Activated naive CD4-positive, alpha-beta T cell treated with anti-CD3 and anti-CD28 coated beads, Interleukin-2, amount 50 U/mL, for 72 hours (primary cell): ENCODE data around the gene ADAM17. TPM values are rescaled to one million over a fixed set of nuclear protein-coding genes. Genes with fewer than 3 reads are reported as not detected.
A peak's percentile ranks its signal among the peaks of the same experiment; 100 is the strongest.
"Not testable (repeated sequence)": the region's sequence is repeated elsewhere in the genome, so short reads cannot be mapped to it uniquely, and the experiment has no call there.

Source experiments
- ATAC-seq, 2 donors: fragments of 150-1000 bp; cut with Tn5 transposase; 2 replicates each; pipeline ENCODE4 v1.10.0; 2021; ENCODE audit warnings: mild to moderate bottlenecking in 2 of 2, moderate library complexity in 2 of 2
- DNase-seq, 2 donors: peaks; one replicate each; pipeline ENCODE4 v3.0.0; 2021 to 2022; ENCODE audit warnings: low spot score in 2 of 2
- H3K27ac Mint-ChIP-seq, 2 donors: one replicate each; pipeline ENCODE4 v1.8.0; 2022; ENCODE audit warnings: mild to moderate bottlenecking in 2 of 2, mixed read lengths in 2 of 2
- H3K36me3 Mint-ChIP-seq, 2 donors: one replicate each; pipeline ENCODE4 v1.8.0; 2022; ENCODE audit warnings: mixed read lengths in 2 of 2
- H3K9me3 Mint-ChIP-seq, 2 donors: one replicate each; pipeline ENCODE4 v1.8.0; 2022; ENCODE audit warnings: mixed read lengths in 2 of 2
- total RNA-seq, 2 donors: library from RNA; stranded (reverse); gene quantifications; one replicate each; pipeline ENCODE4 v1.2.3, GENCODE V29; 2022

Gene ADAM17
- total RNA-seq, 2 donors from 2014 or later: 14.4 to 36.5 TPM

GRCh38 chr2:9574331-9574730, 18.7 kb upstream of the ADAM17 start:
- H3K9me3 Mint-ChIP-seq: no peaks in the 10 kb centered on the region
- H3K36me3 Mint-ChIP-seq: no peaks in the 10 kb centered on the region
- ATAC-seq: no peak

DNA sequence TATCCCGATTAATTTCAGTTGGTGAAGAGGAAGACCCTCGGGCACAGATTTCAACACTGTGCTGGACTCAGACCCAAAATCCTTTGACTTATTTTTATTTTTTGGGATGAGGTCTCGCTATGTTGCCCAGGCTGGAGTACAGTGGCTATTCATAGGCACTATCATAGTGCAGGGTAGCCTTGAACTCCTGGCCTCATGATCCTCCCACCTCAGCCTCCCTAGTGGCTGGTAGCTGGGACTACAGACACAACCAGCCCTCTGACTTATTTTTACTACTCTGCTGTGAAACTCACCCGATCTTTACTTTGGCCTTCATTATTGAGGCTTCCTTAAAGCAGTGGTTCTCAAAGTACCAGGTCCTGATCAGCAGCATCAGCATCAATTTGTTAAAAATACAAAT, 18.2 kb upstream of the ADAM17 start:
- DNase-seq (no peak), ATAC-seq (peak in 1 of 2 donors; percentile 42)
- H3K36me3 Mint-ChIP-seq: no peaks in the 10 kb centered on the region
- no peaks in the 10 kb centered on the region for H3K9me3 Mint-ChIP-seq
- no peak overlapping the region for H3K27ac Mint-ChIP-seq

More at GRCh38 chr2:9574331-9574730, 18.7 kb upstream of the ADAM17 start:
- no peak overlapping the region for H3K27ac Mint-ChIP-seq
- DNase-seq: no peak

GRCh38 chr2:9573013-9573720, 17.5 kb upstream of the ADAM17 start:
- no peak overlapping the region for H3K27ac Mint-ChIP-seq
- ATAC-seq (peak; percentile 10 to 90), DNase-seq (no peak)
- H3K9me3 Mint-ChIP-seq: no peaks in the 10 kb centered on the region
- H3K36me3 Mint-ChIP-seq: no peaks in the 10 kb centered on the region

DNA sequence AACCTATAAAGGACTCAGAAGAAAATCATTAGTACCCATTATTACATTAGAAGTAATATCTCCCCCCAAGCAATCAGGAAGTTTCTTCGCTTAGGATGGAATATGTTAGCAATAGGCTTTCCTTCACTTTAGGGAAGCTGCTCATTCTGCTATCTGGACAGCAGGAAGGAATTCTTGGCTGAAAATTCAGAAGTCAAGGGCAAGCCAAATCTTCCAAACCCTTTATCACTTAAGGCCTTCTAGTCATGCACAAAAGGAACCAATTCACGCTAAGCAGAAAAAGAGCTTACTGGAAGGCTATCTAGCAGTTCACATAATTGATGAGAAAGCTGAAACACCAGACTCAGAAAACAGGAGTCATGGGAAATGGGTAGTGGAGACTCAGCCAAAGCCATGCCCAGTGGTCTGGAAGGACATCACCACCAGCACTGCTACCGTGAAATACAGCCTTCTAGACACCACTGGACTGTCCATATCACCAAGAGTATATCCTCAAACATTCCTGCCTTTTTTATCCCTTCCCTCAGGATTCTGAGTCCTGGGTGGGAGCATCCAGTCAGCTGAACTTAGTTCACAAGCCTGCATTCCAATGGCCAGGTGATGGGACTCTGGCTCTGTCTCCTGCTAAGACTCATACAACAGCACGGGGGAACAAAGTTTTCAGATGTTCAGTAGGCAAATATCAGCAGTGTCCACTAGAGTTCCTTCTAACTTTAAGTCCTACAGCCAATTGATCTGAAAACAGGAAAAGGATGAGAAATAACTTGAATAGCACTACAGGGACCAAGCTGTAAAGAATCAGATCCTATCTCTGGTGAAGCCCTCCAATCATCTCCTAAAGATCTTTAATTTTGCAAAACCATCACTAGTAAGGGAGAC, 14.8 kb upstream of the ADAM17 start:
- no peaks in the 10 kb centered on the region for H3K9me3 Mint-ChIP-seq
- no peak for ATAC-seq

GRCh38 chr2:9565436-9566153, 10.0 kb upstream of the ADAM17 start:
- H3K36me3 Mint-ChIP-seq: no peaks in the 10 kb centered on the region

More for the DNA sequence above, 14.8 kb upstream of the ADAM17 start:
- DNase-seq: no peak
- H3K36me3 Mint-ChIP-seq: no peaks in the 10 kb centered on the region
- H3K27ac Mint-ChIP-seq: peak overlapping the region in 1 of 2 donors; percentile 41

DNA sequence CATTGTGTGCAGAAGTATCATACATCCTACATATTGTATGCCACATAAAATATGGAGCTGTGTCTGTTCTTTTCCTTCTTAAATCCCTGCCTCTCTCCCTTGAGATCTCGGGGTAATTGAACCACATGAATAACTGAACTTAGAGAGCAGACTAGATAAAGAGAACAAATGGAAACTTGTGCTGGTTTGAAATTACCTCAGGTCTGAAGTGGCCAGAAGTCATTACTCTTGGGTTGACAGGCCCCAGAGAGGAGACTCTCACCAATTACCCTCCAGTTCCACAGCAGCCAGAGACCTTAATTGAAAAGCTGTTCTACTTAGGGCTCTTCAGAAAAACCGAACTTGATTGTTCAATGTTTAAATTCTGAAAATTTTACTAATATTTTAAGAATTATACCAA, 5.0 kb upstream of the ADAM17 start:
- no peaks in the 10 kb centered on the region for H3K9me3 Mint-ChIP-seq
- DNase-seq: no peak
- no peak for ATAC-seq
- no peak overlapping the region for H3K27ac Mint-ChIP-seq
- peaks cover 4 to 13% of the 10 kb centered on the region in 2 donors for H3K36me3 Mint-ChIP-seq

More at GRCh38 chr2:9565436-9566153, 10.0 kb upstream of the ADAM17 start:
- H3K9me3 Mint-ChIP-seq: no peaks in the 10 kb centered on the region
- ATAC-seq (peak in 1 of 2 donors; percentile 40), DNase-seq (no peak)
- no peak overlapping the region for H3K27ac Mint-ChIP-seq

DNA sequence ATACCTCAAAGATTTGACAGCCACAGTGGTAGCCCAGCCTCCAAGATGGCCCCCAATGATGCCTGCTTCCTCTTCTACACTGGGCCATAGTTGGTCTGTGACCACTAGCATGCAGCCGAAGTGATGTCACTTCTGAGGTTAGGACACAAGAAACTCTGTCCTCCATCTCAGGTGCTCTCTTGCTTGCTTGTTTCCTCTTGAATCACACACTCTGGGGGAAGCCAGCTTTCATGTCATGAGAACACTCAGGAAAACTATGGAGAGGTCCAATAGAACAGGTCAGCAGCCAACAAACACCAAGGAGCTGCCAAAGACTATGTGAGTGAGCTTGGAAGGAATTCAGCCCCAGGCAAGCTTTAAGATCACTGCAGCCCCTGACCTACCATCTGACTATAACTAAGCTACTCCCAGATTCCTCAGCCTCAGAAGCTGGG, 3.3 kb upstream of the ADAM17 start:
- no peak for ATAC-seq
- no peak overlapping the region for H3K27ac Mint-ChIP-seq
- no peaks in the 10 kb centered on the region for H3K9me3 Mint-ChIP-seq

DNA sequence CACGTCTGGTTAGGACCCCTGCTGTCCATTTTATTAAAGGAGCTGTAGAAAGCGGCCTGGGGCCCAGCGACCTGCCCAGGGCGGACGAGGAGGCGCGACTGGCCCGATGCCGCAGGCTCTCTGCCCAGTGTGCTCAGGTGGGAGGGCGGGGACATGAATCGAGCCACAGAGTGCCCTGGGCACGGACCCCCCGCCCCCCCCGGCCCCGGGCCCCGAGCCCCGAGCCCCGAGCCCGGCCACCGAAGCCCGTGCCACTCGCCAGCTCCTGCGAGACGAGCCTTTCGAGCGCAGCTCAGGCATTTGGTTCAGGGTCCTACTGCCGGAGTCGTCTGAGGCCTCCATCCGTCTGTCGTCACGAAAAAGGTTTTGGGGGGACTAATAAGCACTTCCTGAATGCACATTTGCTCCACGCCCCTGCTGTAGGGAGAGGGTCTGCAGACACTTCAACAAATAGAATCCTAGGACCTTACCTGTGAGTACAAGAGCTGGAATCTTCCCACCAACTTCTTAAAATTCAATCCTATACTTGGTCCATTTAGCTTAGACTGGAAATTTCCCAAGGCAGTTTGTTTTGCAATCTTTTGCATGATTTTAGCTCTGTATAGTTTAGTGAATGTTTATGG, 602 bp upstream of the ADAM17 start:
- Mint-ChIP-seq H3K36me3 (peaks cover 13 to 15% of the 10 kb centered on the region in 2 donors), H3K9me3 (no peaks in the 10 kb centered on the region), H3K27ac (peak overlapping the region; percentile 96)
- peak in 1 of 2 donors; percentile 11 for ATAC-seq
- peak in 1 of 2 donors; percentile 26 for DNase-seq

More for the DNA sequence above, 3.3 kb upstream of the ADAM17 start:
- DNase-seq: no peak
- H3K36me3 Mint-ChIP-seq: peaks cover 13 to 15% of the 10 kb centered on the region in 2 donors

- H3K36me3 Mint-ChIP-seq: peaks cover 13 to 15% of the 10 kb centered on the region in 2 donors
- peak in 1 of 2 donors; percentile 17 for DNase-seq
- H3K27ac Mint-ChIP-seq: peak overlapping the region; percentile 96 to 98
- ATAC-seq: no peak
- H3K9me3 Mint-ChIP-seq: no peaks in the 10 kb centered on the region
Measured at GRCh38 chr2:9554921-9555296, 721 bp downstream of the ADAM17 start.

DNA sequence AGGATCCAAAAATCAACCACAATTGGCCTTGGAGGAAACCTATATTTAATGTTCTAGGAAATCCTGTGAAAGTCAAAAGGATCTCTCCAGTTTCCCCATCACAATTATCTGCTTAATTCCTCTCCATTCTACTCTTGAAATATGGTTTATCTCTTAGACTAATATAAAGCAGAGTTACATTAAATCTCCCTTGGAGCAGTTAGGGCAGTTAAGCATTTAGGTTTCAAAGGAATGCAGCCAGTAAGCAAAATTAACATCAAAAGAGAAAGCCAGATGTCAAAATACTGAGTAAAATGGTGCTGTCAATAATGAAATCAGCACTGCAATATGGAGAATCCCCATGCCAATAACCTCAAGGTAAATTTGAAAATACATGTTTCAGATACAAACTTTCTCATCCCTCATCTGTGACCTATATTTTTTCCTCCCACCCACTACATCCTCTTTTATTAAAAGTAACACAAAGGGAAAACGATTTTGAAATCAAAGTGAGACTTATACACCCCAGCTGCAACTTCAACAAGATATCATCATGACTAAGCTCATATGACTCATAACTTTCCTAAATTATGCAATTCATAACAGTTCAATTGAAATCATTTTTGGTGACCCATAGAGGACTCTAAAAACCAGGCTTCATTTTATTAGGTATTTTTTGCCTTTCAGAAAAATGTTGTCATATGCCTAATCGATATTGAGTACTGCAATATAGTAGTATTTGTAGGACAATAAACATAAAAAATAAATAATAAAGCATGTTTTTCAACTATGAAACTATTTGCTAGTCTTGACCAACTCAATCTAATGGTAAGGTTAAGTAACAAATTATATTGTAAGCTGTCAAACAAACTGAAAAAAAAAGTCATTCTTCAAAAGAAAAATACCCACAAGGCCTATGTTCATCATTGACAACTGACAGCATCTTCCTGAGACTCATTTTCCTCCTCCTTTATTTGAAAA, 3.1 kb downstream of the ADAM17 start:
- peak; percentile 9 to 61 for ATAC-seq
- H3K36me3 Mint-ChIP-seq: peaks cover 8 to 15% of the 10 kb centered on the region in 2 donors

GRCh38 chr2:9550859-9551391, 4.7 kb downstream of the ADAM17 start:
- not testable (repeated sequence) for ATAC-seq, H3K9me3 Mint-ChIP-seq, H3K27ac Mint-ChIP-seq, DNase-seq
- peaks cover 1 to 12% of the 10 kb centered on the region in 2 donors for H3K36me3 Mint-ChIP-seq

More for the DNA sequence above, 3.1 kb downstream of the ADAM17 start:
- H3K9me3 Mint-ChIP-seq: no peaks in the 10 kb centered on the region
- no peak for DNase-seq
- H3K27ac Mint-ChIP-seq: peak overlapping the region; percentile 2 to 78

- no peak for ATAC-seq
- no peak for DNase-seq
- no peaks in the 10 kb centered on the region for H3K9me3 Mint-ChIP-seq
- no peaks in the 10 kb centered on the region for H3K36me3 Mint-ChIP-seq
- H3K27ac Mint-ChIP-seq: peak overlapping the region; percentile 44 to 77
Measured at GRCh38 chr2:9549420-9549819, 6.2 kb downstream of the ADAM17 start.

DNA sequence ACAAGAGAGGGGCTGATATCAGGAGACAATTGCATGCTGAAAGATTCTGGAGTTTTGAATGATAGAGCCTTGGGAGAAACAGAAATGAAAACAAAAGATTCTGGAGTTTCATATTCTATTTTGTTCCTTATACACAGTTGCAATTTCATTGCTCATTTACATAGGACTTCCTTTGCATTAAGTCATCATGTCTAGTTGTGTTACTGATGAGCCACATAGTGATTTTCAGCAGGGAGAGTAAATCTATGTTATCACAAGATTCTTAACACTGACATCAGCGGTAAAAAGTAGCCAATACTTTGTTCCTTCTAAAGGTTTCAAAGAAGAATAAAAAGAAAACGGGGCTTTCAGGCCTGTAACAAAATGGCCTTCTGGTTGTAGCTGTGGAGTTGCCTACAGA, 7.1 kb downstream of the ADAM17 start:
- H3K9me3 Mint-ChIP-seq: no peaks in the 10 kb centered on the region
- peak; percentile 58 to 75 for ATAC-seq

DNA sequence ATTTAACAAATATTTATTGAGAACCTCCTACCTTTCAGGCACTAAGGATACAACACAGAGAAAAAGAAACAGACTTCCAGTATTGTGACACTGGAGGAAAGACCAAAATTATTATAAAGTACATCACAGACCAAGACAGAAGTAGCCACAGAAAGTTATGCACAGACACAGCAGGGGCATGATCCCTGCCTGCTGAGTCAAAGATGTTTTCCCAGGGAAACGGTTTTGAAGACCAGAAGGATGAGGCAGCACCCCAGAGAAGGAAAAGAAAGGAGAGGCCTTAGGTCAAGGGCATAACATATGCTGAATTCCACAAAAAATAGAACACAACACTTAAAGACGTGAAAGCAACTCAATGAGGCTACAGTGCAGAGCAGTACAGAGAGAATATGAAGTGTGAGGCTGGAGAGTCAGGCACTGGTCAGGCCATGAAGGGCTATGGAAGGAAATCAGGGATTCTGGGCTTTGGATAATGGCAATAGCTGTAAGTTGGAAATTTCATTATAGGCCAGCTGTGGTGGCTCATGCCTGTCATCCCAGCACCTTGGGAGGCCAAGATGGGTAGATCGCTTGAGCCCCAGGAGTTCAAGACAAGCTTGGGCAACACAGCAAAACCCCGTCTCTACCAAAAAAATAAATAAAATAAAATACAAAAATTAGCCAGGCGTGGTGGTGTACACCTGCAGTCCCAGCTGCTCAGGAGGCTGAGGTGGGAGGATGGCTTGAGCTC, 8.2 kb downstream of the ADAM17 start:
- ATAC-seq (no peak), DNase-seq (no peak)
- Mint-ChIP-seq H3K27ac (peak overlapping the region in 1 of 2 donors; percentile 59), H3K36me3 (no peaks in the 10 kb centered on the region), H3K9me3 (no peaks in the 10 kb centered on the region)

More for the DNA sequence above, 7.1 kb downstream of the ADAM17 start:
- H3K36me3 Mint-ChIP-seq: no peaks in the 10 kb centered on the region
- no peak for DNase-seq
- H3K27ac Mint-ChIP-seq: peak overlapping the region; percentile 4 to 59
